Karpas-422 (cell line): ENCODE measurements around the gene CARMIL1. TPM values are rescaled to one million over a fixed set of nuclear protein-coding genes. Genes with fewer than 3 reads are reported as not detected.

ENCODE experiments used
- DNase-seq: peaks from one replicate; pipeline ENCODE4 v3.0.0-alpha.2; 2015
- H2AFZ ChIP-seq: fragments of 200-600 bp; sonication (generic); 2 replicates; pipeline ENCODE4 v1.6.1; 2014; ENCODE audit warnings: antibody characterized with exemption, low read length, mixed read lengths
- H3K27ac ChIP-seq: fragments of 200-600 bp; sonication (generic); 2 replicates; pipeline ENCODE4 v1.5.1; 2014; ENCODE audit warnings: mild to moderate bottlenecking, low read length, moderate library complexity
- H3K27me3 ChIP-seq: fragments of 200-600 bp; sonication (generic); 2 replicates; pipeline ENCODE4 v1.6.1; 2014; ENCODE audit warnings: low read length, mixed read lengths
- H3K36me3 ChIP-seq: fragments of 200-600 bp; sonication (generic); 2 replicates; pipeline ENCODE4 v1.6.1; 2014; ENCODE audit warnings: low read length, mixed read lengths; ENCODE audit not compliant: insufficient read depth
- H3K4me1 ChIP-seq: fragments of 200-600 bp; sonication (generic); 2 replicates; pipeline ENCODE4 v1.6.1; 2014; ENCODE audit warnings: mild to moderate bottlenecking, low read length, mixed read lengths
- H3K4me2 ChIP-seq: fragments of 200-600 bp; sonication (generic); 2 replicates; pipeline ENCODE4 v1.6.1; 2014; ENCODE audit warnings: low read length, low read depth, mild to moderate bottlenecking; ENCODE audit not compliant: poor library complexity, severe bottlenecking
- H3K4me3 ChIP-seq: fragments of 200-600 bp; sonication (generic); 2 replicates; pipeline ENCODE4 v1.5.1; 2014; ENCODE audit warnings: mild to moderate bottlenecking, antibody characterized with exemption, low read length, mixed read lengths
- H3K79me2 ChIP-seq: fragments of 200-600 bp; sonication (generic); 2 replicates; pipeline ENCODE4 v1.6.1; 2014; ENCODE audit warnings: mild to moderate bottlenecking, low read length, mixed read lengths
- H3K9ac ChIP-seq: fragments of 200-600 bp; sonication (generic); 2 replicates; pipeline ENCODE4 v1.6.0; 2014; ENCODE audit warnings: low read length
- H3K9me2 ChIP-seq: fragments of 200-600 bp; sonication (generic), shearing (Covaris generic); replicated peaks from 2 replicates; pipeline ENCODE4 v1.6.0; 2014; ENCODE audit warnings: mild to moderate bottlenecking, low read length, moderate library complexity; ENCODE audit not compliant: insufficient read depth
- H3K9me3 ChIP-seq: fragments of 300-700, 200-600 bp; sonication (generic); 2 replicates; pipeline ENCODE4 v1.6.1; 2014; ENCODE audit warnings: low read length, mixed read lengths
- H4K20me1 ChIP-seq: fragments of 200-600 bp; sonication (generic); 2 replicates; pipeline ENCODE4 v1.6.1; 2014; ENCODE audit warnings: mild to moderate bottlenecking, antibody characterized with exemption, low read length, low read depth; ENCODE audit not compliant: insufficient read depth
- total RNA-seq: library from RNA; depleted of rRNA; stranded (reverse); fragments of >200 nt; shearing (Covaris generic); gene quantifications from 2 replicates; pipeline ENCODE4 v1.2.3, GENCODE V29; 2014; ENCODE audit warnings: low replicate concordance

The CARMIL1 gene
- total RNA-seq, 1 experiment from 2014 or later: 0.04 TPM

GRCh38 chr6:25415274-25415673 lies 136.1 kb downstream of the CARMIL1 start:
- Histone ChIP-seq H2AFZ (no peak overlapping the region), H4K20me1 (no peaks in the 10 kb centered on the region), H3K9ac (no peak overlapping the region), H3K9me2 (no peaks in the 10 kb centered on the region), H3K79me2 (no peaks in the 10 kb centered on the region), H3K27ac (no peak overlapping the region), H3K27me3 (peaks cover 3% of the 10 kb centered on the region; the same call in 1 of the 2 replicates), H3K9me3 (no peaks in the 10 kb centered on the region), H3K4me2 (no peak overlapping the region), H3K4me1 (no peaks in the 10 kb centered on the region), H3K4me3 (no peak overlapping the region), H3K36me3 (no peaks in the 10 kb centered on the region)
- DNase-seq: no peak

- Histone ChIP-seq H3K9me3 (no peaks in the 10 kb centered on the region), H3K9ac (no peak overlapping the region), H4K20me1 (no peaks in the 10 kb centered on the region), H3K4me2 (no peak overlapping the region), H3K27ac (no peak overlapping the region), H3K27me3 (peaks cover 3% of the 10 kb centered on the region; the same call in 1 of the 2 replicates), H3K4me3 (no peak overlapping the region), H2AFZ (no peak overlapping the region), H3K9me2 (no peaks in the 10 kb centered on the region), H3K36me3 (no peaks in the 10 kb centered on the region), H3K4me1 (no peaks in the 10 kb centered on the region), H3K79me2 (no peaks in the 10 kb centered on the region)
- DNase-seq: no peak
Measured at GRCh38 chr6:25415701-25416100, 136.5 kb downstream of the CARMIL1 start.

- Histone ChIP-seq H2AFZ (no peak overlapping the region), H3K36me3 (no peaks in the 10 kb centered on the region), H3K27me3 (peaks cover 3% of the 10 kb centered on the region; the same call in 1 of the 2 replicates), H3K9me3 (no peaks in the 10 kb centered on the region), H3K27ac (no peak overlapping the region), H3K4me2 (no peak overlapping the region), H3K9me2 (no peaks in the 10 kb centered on the region), H3K4me1 (no peaks in the 10 kb centered on the region), H3K79me2 (no peaks in the 10 kb centered on the region), H3K4me3 (no peak overlapping the region), H3K9ac (no peak overlapping the region), H4K20me1 (no peaks in the 10 kb centered on the region)
- DNase-seq: no peak
Measured at GRCh38 chr6:25417046-25417605, 138.0 kb downstream of the CARMIL1 start.

GRCh38 chr6:25418454-25419052 lies 139.4 kb downstream of the CARMIL1 start:
- no peak overlapping the region for H2AFZ ChIP-seq
- no peak overlapping the region for H3K27ac ChIP-seq
- no peaks in the 10 kb centered on the region for H3K4me1 ChIP-seq
- no peaks in the 10 kb centered on the region for H4K20me1 ChIP-seq
- H3K79me2 ChIP-seq: no peaks in the 10 kb centered on the region
- H3K9me3 ChIP-seq: no peaks in the 10 kb centered on the region
- no peak overlapping the region for H3K4me2 ChIP-seq
- H3K4me3 ChIP-seq: no peak overlapping the region
- H3K9me2 ChIP-seq: no peaks in the 10 kb centered on the region
- no peak for DNase-seq
- H3K36me3 ChIP-seq: no peaks in the 10 kb centered on the region
- H3K9ac ChIP-seq: no peak overlapping the region
- H3K27me3 ChIP-seq: peaks cover 3% of the 10 kb centered on the region; the same call in 1 of the 2 replicates

- no peaks in the 10 kb centered on the region for H3K9me2 ChIP-seq
- H3K9ac ChIP-seq: no peak overlapping the region
- DNase-seq: no peak
- no peak overlapping the region for H3K27ac ChIP-seq
- no peaks in the 10 kb centered on the region for H3K36me3 ChIP-seq
- no peak overlapping the region for H3K4me3 ChIP-seq
- no peaks in the 10 kb centered on the region for H3K4me1 ChIP-seq
- H3K27me3 ChIP-seq: peaks cover 3% of the 10 kb centered on the region; the same call in 1 of the 2 replicates
- no peak overlapping the region for H2AFZ ChIP-seq
- no peaks in the 10 kb centered on the region for H3K9me3 ChIP-seq
- no peak overlapping the region for H3K4me2 ChIP-seq
- H3K79me2 ChIP-seq: no peaks in the 10 kb centered on the region
- H4K20me1 ChIP-seq: no peaks in the 10 kb centered on the region
Measured at GRCh38 chr6:25419879-25420278, 140.7 kb downstream of the CARMIL1 start.

GRCh38 chr6:25423358-25423757 lies 144.2 kb downstream of the CARMIL1 start:
- Histone ChIP-seq H3K9ac (no peak overlapping the region), H4K20me1 (no peaks in the 10 kb centered on the region), H3K4me3 (no peak overlapping the region), H3K79me2 (no peaks in the 10 kb centered on the region), H3K36me3 (no peaks in the 10 kb centered on the region), H3K4me1 (no peaks in the 10 kb centered on the region), H3K9me3 (no peaks in the 10 kb centered on the region), H3K27me3 (no peaks in the 10 kb centered on the region), H3K27ac (no peak overlapping the region), H3K4me2 (no peak overlapping the region), H3K9me2 (no peaks in the 10 kb centered on the region), H2AFZ (no peak overlapping the region)
- DNase-seq: no peak

GRCh38 chr6:25424303-25424702 lies 145.1 kb downstream of the CARMIL1 start:
- Histone ChIP-seq H3K4me1 (no peaks in the 10 kb centered on the region), H3K9me2 (no peaks in the 10 kb centered on the region), H3K4me2 (no peak overlapping the region), H4K20me1 (no peaks in the 10 kb centered on the region), H3K27me3 (no peaks in the 10 kb centered on the region), H3K36me3 (no peaks in the 10 kb centered on the region), H3K27ac (no peak overlapping the region), H3K4me3 (no peak overlapping the region), H3K79me2 (no peaks in the 10 kb centered on the region), H3K9ac (no peak overlapping the region), H3K9me3 (no peaks in the 10 kb centered on the region), H2AFZ (no peak overlapping the region)
- no peak for DNase-seq

- no peak for DNase-seq
Measured at GRCh38 chr6:25427549-25427948, 148.4 kb downstream of the CARMIL1 start.

More at GRCh38 chr6:25427549-25427948, 148.4 kb downstream of the CARMIL1 start:
- no peaks in the 10 kb centered on the region for H3K9me3 ChIP-seq
- no peak overlapping the region for H3K4me2 ChIP-seq
- no peaks in the 10 kb centered on the region for H3K9me2 ChIP-seq
- no peak overlapping the region for H3K27ac ChIP-seq
- H3K4me3 ChIP-seq: no peak overlapping the region
- no peaks in the 10 kb centered on the region for H3K79me2 ChIP-seq
- no peak overlapping the region for H3K9ac ChIP-seq
- no peak overlapping the region for H2AFZ ChIP-seq
- no peaks in the 10 kb centered on the region for H3K4me1 ChIP-seq
- no peaks in the 10 kb centered on the region for H3K36me3 ChIP-seq
- H3K27me3 ChIP-seq: no peaks in the 10 kb centered on the region
- no peaks in the 10 kb centered on the region for H4K20me1 ChIP-seq
